GM12878 (cell line): ENCODE measurements around the gene PLXNA4. TPM values are rescaled to one million over a fixed set of nuclear protein-coding genes. Genes with fewer than 3 reads are reported as not detected.

Source experiments
- ATAC-seq: fragments of 200-7000 bp; cut with Tn5 transposase; 3 replicates; pipeline ENCODE4 v1.9.1; 2020; ENCODE audit warnings: mild to moderate bottlenecking, moderate library complexity
- BruUV-seq: library from RNA; stranded (reverse); fragments of 400-500 nt; replicated peaks from 2 replicates; lab custom pipeline; 2021; lab: Mats Ljungman, UMichigan
- CTCF ChIA-PET: fragments of 300-600 bp; sonication (Branson Sonifier 250); formaldehyde crosslinking; extraction: SDS; loops from one replicate; lab custom pipeline; 2021; ENCODE audit warnings: inconsistent platforms; lab: Yijun Ruan, JAX
- POLR2A ChIA-PET: fragments of 350-600 bp; formaldehyde crosslinking; extraction: SDS; loops from one replicate; lab custom pipeline; 2021; ENCODE audit warnings: inconsistent platforms; lab: Charles Lee
- RAD21 ChIA-PET: fragments of 300-600 bp; sonication (Branson Sonifier 250); formaldehyde crosslinking; loops from one replicate; lab custom pipeline; 2023; ENCODE audit warnings: antibody characterized with exemption; ENCODE audit not compliant: unreplicated experiment; lab: Charles Lee
- SMC1A ChIA-PET: fragments of 300-600 bp; sonication (Branson Sonifier 250); formaldehyde crosslinking; loops from one replicate; lab custom pipeline; 2023; ENCODE audit not compliant: unreplicated experiment, uncharacterized antibody; lab: Charles Lee
- DNase-seq: peaks from one replicate; pipeline ENCODE4 v3.0.0-alpha.2; 2011; ENCODE audit warnings: low read depth, low spot score
- FAIRE-seq: peaks from 3 replicates; lab custom pipeline; 2011; peaks lifted over from hg19 to GRCh38; lab: Jason Lieb, UNC
- H2AFZ ChIP-seq: 2 replicates; pipeline ENCODE4 v1.6.0; 2011; ENCODE audit warnings: low read depth, low read length, control low read depth; ENCODE audit not compliant: control insufficient read depth
- H3K27ac ChIP-seq: 2 replicates; pipeline ENCODE4 v1.5.1; 2011; ENCODE audit warnings: control low read depth; ENCODE audit not compliant: control insufficient read depth, insufficient read depth
- H3K27me3 ChIP-seq, 2 experiments: replicated peaks in 1 of 2; 2 replicates each; pipeline versions ENCODE4 v1.6.0 to v1.6.1; 2011; ENCODE audit warnings: low read length in 1 of 2; ENCODE audit not compliant: control insufficient read depth in 2 of 2, insufficient read depth in 2 of 2
- H3K36me3 ChIP-seq, 2 experiments: 2 replicates each; pipeline ENCODE4 v1.5.1; 2011; ENCODE audit warnings: low read length in 1 of 2; ENCODE audit not compliant: control insufficient read depth in 2 of 2, insufficient read depth in 2 of 2
- H3K4me1 ChIP-seq: 2 replicates; pipeline ENCODE4 v1.6.1; 2011; ENCODE audit warnings: mild to moderate bottlenecking, low read length, moderate library complexity, mixed read lengths; ENCODE audit not compliant: control insufficient read depth, insufficient read depth
- H3K4me2 ChIP-seq: 2 replicates; pipeline ENCODE4 v1.6.0; 2011; ENCODE audit warnings: control low read depth; ENCODE audit not compliant: control insufficient read depth, insufficient read depth
- H3K4me3 ChIP-seq: fragments of 200-600 bp; sonication (generic); 2 replicates; pipeline ENCODE4 v1.5.1; 2016
- H3K79me2 ChIP-seq: 2 replicates; pipeline ENCODE4 v1.6.0; 2011; ENCODE audit warnings: low read length; ENCODE audit not compliant: control insufficient read depth, insufficient read depth
- H3K9ac ChIP-seq: 2 replicates; pipeline ENCODE4 v1.8.0; 2011; ENCODE audit warnings: low read length, control low read depth, mixed read lengths; ENCODE audit not compliant: control insufficient read depth, insufficient read depth
- H3K9me3 ChIP-seq: replicated peaks from 3 replicates; pipeline ENCODE4 v1.5.1; 2011; ENCODE audit warnings: mild to moderate bottlenecking, low read length; ENCODE audit not compliant: control insufficient read depth, insufficient read depth
- H4K20me1 ChIP-seq: 2 replicates; pipeline ENCODE4 v1.6.0; 2011; ENCODE audit not compliant: control insufficient read depth, insufficient read depth
- BCL11A ChIP-seq: IDR thresholded peaks from 2 replicates; pipeline ENCODE4 v1.6.1; 2011; ENCODE audit warnings: low read depth, low read length
- CBX5 ChIP-seq: sonication (generic); IDR thresholded peaks from 2 replicates; pipeline ENCODE4 v1.6.1; 2016; ENCODE audit warnings: low read depth, moderate library complexity, mild to moderate bottlenecking, inconsistent platforms
- CUX1 ChIP-seq: IDR thresholded peaks from 2 replicates; pipeline ENCODE4 v1.6.1; 2012; ENCODE audit warnings: improper control_type of control experiment, low read depth, low read length; ENCODE audit not compliant: insufficient replicate concordance
- ELK1 ChIP-seq: IDR thresholded peaks from 2 replicates; pipeline ENCODE4 v1.6.1; 2012; ENCODE audit warnings: low read depth, low read length, improper control_type of control experiment
- FOS ChIP-seq: IDR thresholded peaks from 3 replicates; pipeline ENCODE4 v1.6.1; 2011; ENCODE audit warnings: borderline replicate concordance; ENCODE audit not compliant: insufficient read length; ENCODE audit errors: extremely low read depth
- FOXM1 ChIP-seq: IDR thresholded peaks from 2 replicates; pipeline ENCODE4 v1.6.1; 2012; ENCODE audit warnings: low read depth, mild to moderate bottlenecking, inconsistent platforms, low read length, moderate library complexity
- HCFC1 ChIP-seq: fragments of 150-350 bp; IDR thresholded peaks from 2 replicates; pipeline ENCODE4 v1.6.1; 2014; ENCODE audit warnings: low read length
- PAX5 ChIP-seq: IDR thresholded peaks from 2 replicates; pipeline ENCODE4 v1.6.1; 2011; ENCODE audit warnings: low read depth, low read length, borderline replicate concordance
- RCOR1 ChIP-seq: conservative IDR thresholded peaks from 2 replicates; pipeline ENCODE4 v1.6.1; 2012; ENCODE audit warnings: low read depth, low read length, improper control_type of control experiment
- SMAD1 ChIP-seq: fragments of 450-650 bp; IDR thresholded peaks from 2 replicates; pipeline ENCODE4 v1.6.1; 2018; ENCODE audit warnings: mild to moderate bottlenecking, low read depth; ENCODE audit not compliant: partially characterized antibody
- WGBS: methylation state at CpG from one replicate; pipeline ENCODE4 v1.1.6; 2016; ENCODE audit warnings: low lambda C conversion rate; ENCODE audit not compliant: insufficient replicate concordance, insufficient coverage; ENCODE audit errors: missing lambda C conversion rate; 5-methylcytosine and 5-hydroxymethylcytosine counted together
- in situ Hi-C: fragments of 300-500 bp; cut with MboI; formaldehyde crosslinking; loops from 9 replicates; pipeline ENCODE4 v1.14.3; 2018; ENCODE audit warnings: mixed read lengths
- intact Hi-C: fragments of 100-400 bp; cut with micrococcal nuclease; formaldehyde crosslinking; loops from one replicate; pipeline ENCODE4 v1.14.2; 2022; ENCODE audit not compliant: unreplicated experiment
- polyA plus RNA-seq, 11 experiments: library from polyadenylated mRNA; depleted of rRNA in 4 of 11; unstranded in 6 of 11; stranded (reverse) in 5 of 11; fragments of >200 nt; fragmentation: Nextera tagmentation in 4 of 11; fragmentation: Illumina TruSeq in 1 of 11; extraction: Ambion mirVana in 4 of 11; extraction: Trizol in 1 of 11; gene quantifications; 1 replicate in 1 of 11; 2 replicates in 10 of 11; pipeline versions ENCODE4 v1.2.1 to v1.2.3, GENCODE V29; 2011 to 2016; ENCODE audit warnings: inconsistent platforms in 2 of 11, missing spikeins in 2 of 11, low read depth in 1 of 11
- total RNA-seq, 4 experiments: library from RNA; depleted of rRNA in 3 of 4; stranded (reverse); fragments of >200 nt in 3 of 4; fragmentation: Illumina TruSeq in 1 of 4; extraction: Trizol in 1 of 4; gene quantifications; 2 replicates each; pipeline versions ENCODE4 v1.2.1 to v1.2.3, GENCODE V29; 2013 to 2021

The PLXNA4 gene
- total and polyA plus RNA-seq, 10 of the 15 experiments (the other 5 are each of a cell fraction or from before 2014, with no cell fraction given) = 0.03 TPM; not detected in 9

- CTCF ChIA-PET = no interaction called here
- FAIRE-seq (no peak), ATAC-seq (no peak), DNase-seq (no peak)
- no peaks in the 10 kb centered on the region for H3K9me3 ChIP-seq
- no peak overlapping the region for H3K27ac ChIP-seq
- no peak overlapping the region for H3K4me2 ChIP-seq
- peaks cover 0 to 3% of the 10 kb centered on the region in 2 experiments; a peak in 2 of 4 replicates for H3K27me3 ChIP-seq
- POLR2A ChIA-PET = no interaction called here
- in situ Hi-C loops = no loop called here
- TF ChIP-seq FOXM1 (no peak), ELK1 (no peak), RCOR1 (no peak), HCFC1 (no peak), SMAD1 (no peak)
- no peaks in the 10 kb centered on the region for H3K79me2 ChIP-seq
- 12% methylated on average over 6 of the region's 6 CpGs for WGBS
- RAD21 ChIA-PET = no interaction called here
- H3K4me1 ChIP-seq = no peaks in the 10 kb centered on the region
- H4K20me1 ChIP-seq = no peaks in the 10 kb centered on the region
- SMC1A ChIA-PET = no interaction called here
- H3K4me3 ChIP-seq = no peak overlapping the region
- intact Hi-C loops = no loop called here
- no peak overlapping the region for H2AFZ ChIP-seq
- H3K9ac ChIP-seq = no peak overlapping the region
- no peaks in the 10 kb centered on the region for H3K36me3 ChIP-seq
- no TSS peak for BruUV-seq
These were observed 86.5 kb downstream of the PLXNA4 start for GRCh38 chr7:132489776-132490237.

GRCh38 chr7:132488634-132489302, 87.5 kb downstream of the PLXNA4 start:
- ChIA-PET CTCF (no interaction called here), POLR2A (no interaction called here), RAD21 (no interaction called here), SMC1A (no interaction called here)
- Histone ChIP-seq H3K4me3 (no peak overlapping the region), H3K27me3 (peaks cover 0 to 5% of the 10 kb centered on the region in 2 experiments; a peak in 2 of 4 replicates), H3K27ac (no peak overlapping the region), H4K20me1 (no peaks in the 10 kb centered on the region), H2AFZ (no peak overlapping the region), H3K4me1 (no peaks in the 10 kb centered on the region), H3K9me3 (no peaks in the 10 kb centered on the region), H3K4me2 (no peak overlapping the region), H3K79me2 (no peaks in the 10 kb centered on the region), H3K9ac (no peak overlapping the region), H3K36me3 (no peaks in the 10 kb centered on the region)
- DNase-seq (no peak), ATAC-seq (no peak), FAIRE-seq (no peak)
- intact Hi-C loops = no loop called here
- BruUV-seq = no TSS peak
- in situ Hi-C loops = no loop called here
- 22% methylated on average over 6 of the region's 6 CpGs for WGBS
- TF ChIP-seq PAX5 (no peak), CUX1 (no peak), BCL11A (no peak), FOS (no peak), CBX5 (no peak)
